ENCODE results near the gene EFCAB9. TPM values are rescaled to one million over a fixed set of nuclear protein-coding genes. Genes with fewer than 3 reads are reported as not detected.

The EFCAB9 gene
- polyA plus RNA-seq, 3 donors = not detected

DNA sequence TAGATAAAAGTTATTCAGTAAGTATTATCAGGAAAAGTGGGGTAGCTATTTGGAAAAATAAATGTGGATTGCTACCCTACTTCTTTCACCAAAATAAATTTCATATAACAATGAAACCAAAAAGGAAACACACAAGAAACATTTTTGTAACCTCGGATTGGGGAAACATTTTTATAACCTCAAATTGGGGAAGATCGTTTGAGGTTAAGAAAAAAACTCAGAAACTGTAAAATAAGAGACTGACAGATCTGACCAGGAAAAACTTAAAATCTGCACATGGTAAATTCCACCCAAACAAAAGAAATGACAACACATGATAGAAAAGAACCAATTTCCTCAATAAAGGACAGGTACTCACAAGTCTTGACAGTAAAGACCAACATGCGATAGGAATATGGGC is 13.5 kb downstream of the EFCAB9 start:
- Histone ChIP-seq H3K4me3 (replicated peaks in 1 of 3; ENCODE audit: low read depth in 2 of 3, low read length in 3 of 3) (no peak overlapping the region), H2AFZ (ENCODE audit: insufficient read depth, low read depth, low read length, poor library complexity, severe bottlenecking) (no peak overlapping the region), H3K79me2 (ENCODE audit: insufficient read depth, low read length) (no peaks in the 10 kb centered on the region), H3K9me3 (replicated peaks in 1 of 2; ENCODE audit: control insufficient read depth in 1 of 2, insufficient read depth in 1 of 2, low read length in 2 of 2) (no peaks in the 10 kb centered on the region), H4K20me1 (ENCODE audit: insufficient read depth, low read length) (no peaks in the 10 kb centered on the region), H3K9ac (ENCODE audit: insufficient read depth, low read length, poor library complexity, severe bottlenecking) (no peak overlapping the region), H3K27ac (ENCODE audit: low read depth in 1 of 2, low read length in 2 of 2) (no peak overlapping the region), H3K4me2 (replicated peaks; ENCODE audit: extremely low read depth, low read length, poor library complexity, severe bottlenecking) (no peak overlapping the region), H3K4me1 (ENCODE audit: control insufficient read depth in 1 of 2, insufficient read depth in 2 of 2, low read length in 2 of 2) (peaks cover 14 to 19% of the 10 kb centered on the region in 2 donors), H3K27me3 (ENCODE audit: control insufficient read depth in 2 of 2, insufficient read depth in 2 of 2, low read length in 2 of 2) (no peaks in the 10 kb centered on the region), H3K36me3 (replicated peaks in 1 of 2; ENCODE audit: control insufficient read depth in 1 of 2, insufficient read depth in 2 of 2, low read length in 2 of 2) (peaks cover 11 to 21% of the 10 kb centered on the region in 2 donors)
- no peak for DNase-seq
- TF ChIP-seq, protein P1, sequence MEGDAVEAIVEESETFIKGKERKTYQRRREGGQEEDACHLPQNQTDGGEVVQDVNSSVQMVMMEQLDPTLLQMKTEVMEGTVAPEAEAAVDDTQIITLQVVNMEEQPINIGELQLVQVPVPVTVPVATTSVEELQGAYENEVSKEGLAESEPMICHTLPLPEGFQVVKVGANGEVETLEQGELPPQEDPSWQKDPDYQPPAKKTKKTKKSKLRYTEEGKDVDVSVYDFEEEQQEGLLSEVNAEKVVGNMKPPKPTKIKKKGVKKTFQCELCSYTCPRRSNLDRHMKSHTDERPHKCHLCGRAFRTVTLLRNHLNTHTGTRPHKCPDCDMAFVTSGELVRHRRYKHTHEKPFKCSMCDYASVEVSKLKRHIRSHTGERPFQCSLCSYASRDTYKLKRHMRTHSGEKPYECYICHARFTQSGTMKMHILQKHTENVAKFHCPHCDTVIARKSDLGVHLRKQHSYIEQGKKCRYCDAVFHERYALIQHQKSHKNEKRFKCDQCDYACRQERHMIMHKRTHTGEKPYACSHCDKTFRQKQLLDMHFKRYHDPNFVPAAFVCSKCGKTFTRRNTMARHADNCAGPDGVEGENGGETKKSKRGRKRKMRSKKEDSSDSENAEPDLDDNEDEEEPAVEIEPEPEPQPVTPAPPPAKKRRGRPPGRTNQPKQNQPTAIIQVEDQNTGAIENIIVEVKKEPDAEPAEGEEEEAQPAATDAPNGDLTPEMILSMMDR (IDR thresholded peaks at IDR 0.05) = no peak
- Mint-ChIP-seq H3K4me1 (peaks cover 25% of the 10 kb centered on the region), H3K27me3 (ENCODE audit: low read depth in 3 of 3) (peaks cover 0 to 2% (median 1%) of the 10 kb centered on the region in 3 donors), H3K36me3 (peaks cover 19 to 26% of the 10 kb centered on the region in 2 donors), H3K9me3 (no peaks in the 10 kb centered on the region), H3K4me3 (no peak overlapping the region), H3K27ac (no peak overlapping the region)
- intact Hi-C loops (cut with micrococcal nuclease) = no loop called here
- no CpG with 5 or more reads among the region's 3 CpGs for WGBS (ENCODE audit: insufficient coverage)

DNA sequence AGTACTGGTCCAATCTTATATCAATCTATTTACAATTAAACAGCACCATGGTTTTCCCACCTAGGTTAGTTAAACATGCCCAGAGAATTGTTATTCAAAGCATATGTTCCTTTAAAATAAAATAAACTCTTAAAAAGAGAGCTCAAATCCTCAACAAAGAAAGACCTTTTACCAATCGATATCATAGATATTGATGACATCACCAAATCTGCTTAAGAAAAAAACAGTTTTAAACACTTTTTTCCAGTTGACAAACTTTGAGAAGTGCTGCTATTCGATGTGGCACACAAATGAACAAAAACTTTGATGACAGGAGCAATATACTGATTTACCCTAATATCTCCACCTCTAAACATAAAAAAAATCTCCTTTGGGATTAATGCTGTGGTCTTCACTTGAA is 15.7 kb downstream of the EFCAB9 start:
- TF ChIP-seq, protein P1 (IDR thresholded peaks at IDR 0.05) = no peak

More for the DNA sequence above, 15.7 kb downstream of the EFCAB9 start:
- DNase-seq = no peak
- H3K27ac Mint-ChIP-seq = no peak overlapping the region
- H2AFZ ChIP-seq (ENCODE audit: insufficient read depth, low read depth, low read length, poor library complexity, severe bottlenecking) = no peak overlapping the region
- H3K36me3 Mint-ChIP-seq = peaks cover 24 to 37% of the 10 kb centered on the region in 2 donors
- H3K4me1 ChIP-seq (ENCODE audit: control insufficient read depth in 1 of 2, insufficient read depth in 2 of 2, low read length in 2 of 2) = peaks cover 14 to 19% of the 10 kb centered on the region in 2 donors
- no peaks in the 10 kb centered on the region for H4K20me1 ChIP-seq (ENCODE audit: insufficient read depth, low read length)
- no peak overlapping the region for H3K9ac ChIP-seq (ENCODE audit: insufficient read depth, low read length, poor library complexity, severe bottlenecking)
- no peak overlapping the region for H3K4me2 ChIP-seq (replicated peaks; ENCODE audit: extremely low read depth, low read length, poor library complexity, severe bottlenecking)
- no peaks in the 10 kb centered on the region for H3K27me3 ChIP-seq (ENCODE audit: control insufficient read depth in 2 of 2, insufficient read depth in 2 of 2, low read length in 2 of 2)
- no peak overlapping the region for H3K27ac ChIP-seq (ENCODE audit: low read depth in 1 of 2, low read length in 2 of 2)
- peaks cover 14 to 27% of the 10 kb centered on the region in 2 donors for H3K36me3 ChIP-seq (replicated peaks in 1 of 2; ENCODE audit: control insufficient read depth in 1 of 2, insufficient read depth in 2 of 2, low read length in 2 of 2)
- no peak overlapping the region for H3K4me3 Mint-ChIP-seq
- H3K27me3 Mint-ChIP-seq (ENCODE audit: low read depth in 3 of 3) = peaks cover 0 to 2% (median 1%) of the 10 kb centered on the region in 3 donors
- H3K4me3 ChIP-seq (replicated peaks in 1 of 3; ENCODE audit: low read depth in 2 of 3, low read length in 3 of 3) = no peak overlapping the region
- WGBS (ENCODE audit: insufficient coverage) = no CpG with 5 or more reads among the region's 2 CpGs
- no peaks in the 10 kb centered on the region for H3K9me3 ChIP-seq (replicated peaks in 1 of 2; ENCODE audit: control insufficient read depth in 1 of 2, insufficient read depth in 1 of 2, low read length in 2 of 2)
- peaks cover 22% of the 10 kb centered on the region for H3K4me1 Mint-ChIP-seq
- no peaks in the 10 kb centered on the region for H3K79me2 ChIP-seq (ENCODE audit: insufficient read depth, low read length)
- no peaks in the 10 kb centered on the region for H3K9me3 Mint-ChIP-seq
- intact Hi-C loops (cut with micrococcal nuclease) = loop anchor here in 1 of 2 donors (10.0 kb wide), 1 partner anchor 1425 kb away; the partner anchor contains the start of gene GABRP

Data from CD14-positive monocyte (primary cell).